Measurements from ENCODE around the gene KCNK10.

DNA sequence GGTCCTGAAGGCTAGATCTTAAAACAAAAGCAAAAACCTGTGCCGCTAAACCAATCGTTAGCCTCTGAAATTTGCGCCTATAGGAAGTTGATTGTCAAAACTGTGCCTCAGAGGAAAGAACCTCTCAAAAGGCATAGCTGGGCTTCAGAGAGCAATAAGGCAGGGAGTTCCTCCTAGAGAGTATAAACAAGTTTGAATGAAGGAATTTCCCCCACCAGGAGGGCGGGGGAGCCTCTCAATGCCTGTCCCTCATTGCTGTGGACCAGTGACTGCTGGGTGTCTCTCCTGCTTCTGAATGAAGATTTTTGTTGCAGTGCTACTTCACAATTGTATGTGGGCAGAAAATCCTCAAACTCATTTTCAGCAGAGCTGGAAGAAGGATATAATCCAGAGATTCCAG is 88.6 kb downstream of the KCNK10 start:
- TF ChIP-seq, protein P1, sequence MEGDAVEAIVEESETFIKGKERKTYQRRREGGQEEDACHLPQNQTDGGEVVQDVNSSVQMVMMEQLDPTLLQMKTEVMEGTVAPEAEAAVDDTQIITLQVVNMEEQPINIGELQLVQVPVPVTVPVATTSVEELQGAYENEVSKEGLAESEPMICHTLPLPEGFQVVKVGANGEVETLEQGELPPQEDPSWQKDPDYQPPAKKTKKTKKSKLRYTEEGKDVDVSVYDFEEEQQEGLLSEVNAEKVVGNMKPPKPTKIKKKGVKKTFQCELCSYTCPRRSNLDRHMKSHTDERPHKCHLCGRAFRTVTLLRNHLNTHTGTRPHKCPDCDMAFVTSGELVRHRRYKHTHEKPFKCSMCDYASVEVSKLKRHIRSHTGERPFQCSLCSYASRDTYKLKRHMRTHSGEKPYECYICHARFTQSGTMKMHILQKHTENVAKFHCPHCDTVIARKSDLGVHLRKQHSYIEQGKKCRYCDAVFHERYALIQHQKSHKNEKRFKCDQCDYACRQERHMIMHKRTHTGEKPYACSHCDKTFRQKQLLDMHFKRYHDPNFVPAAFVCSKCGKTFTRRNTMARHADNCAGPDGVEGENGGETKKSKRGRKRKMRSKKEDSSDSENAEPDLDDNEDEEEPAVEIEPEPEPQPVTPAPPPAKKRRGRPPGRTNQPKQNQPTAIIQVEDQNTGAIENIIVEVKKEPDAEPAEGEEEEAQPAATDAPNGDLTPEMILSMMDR (IDR thresholded peaks at IDR 0.05), result no peak
- no peak for TF ChIP-seq POLR2A (IDR thresholded peaks at IDR 0.05)
